Measurements from ENCODE around the gene ERBB2. TPM values are rescaled to one million over a fixed set of nuclear protein-coding genes. Genes with fewer than 3 reads are reported as not detected.
A peak's percentile ranks its signal among the peaks of the same experiment; 100 is the strongest.

ERBB2 gene
- total and polyA plus RNA-seq, 2 of the 13 experiments (the other 11 are each of a cell fraction or from before 2014, with no cell fraction given): 57.7 to 64.1 TPM

DNA sequence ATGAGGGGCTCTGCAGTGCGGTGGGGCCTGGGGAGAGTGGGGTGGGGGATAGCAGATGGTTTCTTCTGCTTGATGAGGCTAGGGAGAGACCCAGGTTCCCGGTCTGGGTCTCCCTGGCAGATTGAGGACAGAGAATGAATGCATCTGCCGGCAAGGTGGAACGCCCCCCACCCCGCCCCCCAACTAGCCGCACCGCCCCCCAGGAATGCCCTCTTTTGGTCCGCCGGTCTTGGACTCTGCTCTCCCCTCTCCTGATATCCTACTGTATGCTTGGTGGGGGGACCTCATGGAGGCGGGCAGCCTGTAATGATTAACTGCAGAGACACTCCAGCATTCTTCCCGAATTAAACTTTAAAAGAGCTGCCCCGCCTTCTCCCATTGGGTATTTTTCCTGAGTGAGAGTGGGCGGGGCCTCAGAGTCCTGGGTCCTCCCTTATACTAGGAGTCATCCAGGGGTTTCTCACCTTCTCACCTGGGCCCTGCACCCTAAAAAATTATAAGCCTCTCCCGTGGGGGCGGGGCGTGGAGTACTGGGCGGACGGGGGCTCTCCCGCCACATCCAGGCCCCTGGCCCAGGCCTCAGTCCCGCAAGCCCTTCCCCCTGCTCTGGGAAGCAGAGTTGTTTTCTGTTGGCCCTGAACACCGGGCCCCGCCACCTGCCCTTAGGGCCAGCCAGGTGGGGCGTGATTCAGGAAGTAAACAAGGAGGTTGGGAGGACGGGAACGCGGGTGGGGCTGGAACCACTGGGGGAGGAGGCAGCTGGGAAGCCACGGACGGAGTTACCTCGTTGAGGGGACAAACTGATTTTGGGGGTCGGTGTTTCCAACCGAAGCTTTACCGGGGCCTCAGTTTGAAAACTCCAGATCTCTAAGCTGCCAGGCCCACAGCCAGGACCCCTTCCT, 39.4 kb downstream of the ERBB2 start (continued):
- TF ChIP-seq ZNF790 (CRISPR knock-in tag; IDR thresholded peaks at IDR 0.05; ENCODE audit: borderline replicate concordance) (no peak), DMAP1 (CRISPR knock-in tag; IDR thresholded peaks at IDR 0.05) (peak; percentile 74; the same call in 1 of the 2 replicates), ZNF136 (CRISPR knock-in tag; IDR thresholded peaks at IDR 0.05; ENCODE audit: low read depth) (peak; percentile 97), ASH2L (IDR thresholded peaks at IDR 0.05; ENCODE audit: insufficient read length, low read depth, low read length) (peak; percentile 79), ZNF318 (CRISPR knock-in tag; IDR thresholded peaks at IDR 0.05) (no peak), HNRNPK (IDR thresholded peaks at IDR 0.05; ENCODE audit: low read depth, low read length, poor library complexity, severe bottlenecking) (no peak), PAX8 (CRISPR knock-in tag; IDR thresholded peaks at IDR 0.05; ENCODE audit: borderline replicate concordance) (0 out of 2 replicates have a peak, but pooled peaks have one; percentile 14), HBP1 (CRISPR knock-in tag; IDR thresholded peaks at IDR 0.05; ENCODE audit: low read depth) (peak; percentile 37; the same call in 1 of the 2 replicates), ZNF549 (CRISPR knock-in tag; IDR thresholded peaks at IDR 0.05) (no peak), ATAD3A (CRISPR knock-in tag; IDR thresholded peaks at IDR 0.05) (no peak; the same call in 1 of the 2 replicates), DRAP1 (CRISPR knock-in tag; IDR thresholded peaks at IDR 0.05) (peak; percentile 96), HNF1A (IDR thresholded peaks at IDR 0.05; ENCODE audit: low read depth) (peak; percentile 95), HNF1A (CRISPR knock-in tag; IDR thresholded peaks at IDR 0.05; ENCODE audit: borderline replicate concordance) (peak; percentile 96)
